AG04450 (cell line): Measurements from ENCODE around the gene MUC5AC. TPM values are rescaled to one million over a fixed set of nuclear protein-coding genes. Genes with fewer than 3 reads are reported as not detected.
A peak's percentile ranks its signal among the peaks of the same experiment; 100 is the strongest.
"Not testable (repeated sequence)": the region's sequence is repeated elsewhere in the genome, so short reads cannot be mapped to it uniquely, and the experiment has no call there.

ENCODE experiments used
- CTCF ChIA-PET: fragments of 300-600, 350-600 bp; formaldehyde crosslinking; extraction: SDS; loops from one replicate; lab custom pipeline; 2022; ENCODE audit warnings: antibody characterized with exemption, inconsistent platforms; lab: Charles Lee
- POLR2A ChIA-PET: fragments of 350-600 bp; formaldehyde crosslinking; extraction: SDS; loops from one replicate; lab custom pipeline; 2021; ENCODE audit warnings: antibody characterized with exemption, inconsistent platforms; lab: Yijun Ruan, JAX
- DNase-seq: peaks from one replicate; pipeline ENCODE4 v3.0.0-alpha.2; 2011; ENCODE audit warnings: low read depth, low spot score
- H3K27ac ChIP-seq: one replicate; pipeline ENCODE4 v1.5.1; 2012; ENCODE audit warnings: low read depth, low read length, control low read depth
- H3K27me3 ChIP-seq: one replicate; pipeline ENCODE4 v1.6.0; 2012; ENCODE audit warnings: low read length; ENCODE audit not compliant: control insufficient read depth, insufficient read depth
- H3K4me3 ChIP-seq: 2 replicates; pipeline ENCODE4 v1.5.1; 2011; ENCODE audit warnings: mild to moderate bottlenecking, low read depth, low read length, control low read depth
- H3K9me3 ChIP-seq: 2 replicates; pipeline ENCODE4 v1.5.1; 2012; ENCODE audit warnings: low read length; ENCODE audit not compliant: control insufficient read depth, insufficient read depth
- CTCF ChIP-seq: IDR thresholded peaks from 2 replicates; pipeline ENCODE4 v1.5.1; 2011; ENCODE audit warnings: low read depth, low read length, control low read depth, inconsistent platforms
- polyA plus RNA-seq: library from polyadenylated mRNA; depleted of rRNA; stranded (reverse); fragments of >200 nt; gene quantifications from 2 replicates; pipeline ENCODE4 v1.2.3, GENCODE V29; 2011

MUC5AC gene
- polyA plus RNA-seq, 1 experiment: 0.01 TPM

DNA sequence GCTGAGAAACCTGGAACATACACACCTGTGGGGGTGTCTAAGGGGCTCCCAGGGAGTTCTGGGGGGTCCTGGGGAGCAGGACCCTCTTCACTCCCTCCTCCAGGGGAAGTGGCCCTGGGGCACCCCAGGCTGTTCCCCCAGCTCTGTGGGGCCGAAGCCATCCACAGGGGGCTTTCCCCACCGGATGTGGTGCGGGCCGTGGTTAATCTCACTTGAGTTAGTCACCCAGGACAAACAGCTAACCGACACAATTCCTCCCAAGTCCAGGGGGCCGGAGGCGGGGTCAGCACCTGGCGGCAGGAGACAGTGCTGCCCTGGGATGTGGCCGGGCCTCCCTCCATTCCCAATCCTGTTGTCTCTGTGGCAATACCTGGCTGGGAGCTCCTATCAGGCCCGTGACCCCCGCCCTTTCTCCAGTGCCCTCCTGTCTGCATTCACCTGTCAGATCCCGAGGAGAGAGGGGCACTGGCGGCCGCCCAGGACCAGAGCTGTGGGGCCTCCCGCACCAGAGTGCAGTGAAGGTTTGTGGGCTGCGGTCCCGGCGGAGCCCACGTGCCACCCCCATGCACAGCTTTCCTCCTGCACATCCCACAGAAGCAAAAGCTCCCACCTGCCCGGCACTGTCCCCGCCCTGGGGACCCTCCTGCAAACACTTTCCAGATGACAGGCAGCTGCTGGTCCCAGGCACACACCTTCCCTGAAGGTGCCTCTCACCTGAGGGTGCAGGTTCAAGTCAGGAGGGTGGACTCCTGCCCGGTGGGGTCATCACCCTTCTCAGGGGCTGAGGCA, 5.2 kb upstream of the MUC5AC start:
- CTCF ChIA-PET: interaction anchor here (1.1 kb wide), 1 partner anchor 38 kb away, joined by 4 read pairs; no protein-coding TSS in a partner anchor
- 0 out of 2 replicates have a peak, but pooled peaks have one; percentile 2 for TF ChIP-seq CTCF
- POLR2A ChIA-PET: no interaction called here
- H3K27ac ChIP-seq: peak overlapping the region; percentile 39
- DNase-seq: peak; percentile 13
- peaks cover 2% of the 10 kb centered on the region for H3K27me3 ChIP-seq
- no peaks in the 10 kb centered on the region; the same call in 1 of the 2 replicates for H3K9me3 ChIP-seq
- H3K4me3 ChIP-seq: no peak overlapping the region

DNA sequence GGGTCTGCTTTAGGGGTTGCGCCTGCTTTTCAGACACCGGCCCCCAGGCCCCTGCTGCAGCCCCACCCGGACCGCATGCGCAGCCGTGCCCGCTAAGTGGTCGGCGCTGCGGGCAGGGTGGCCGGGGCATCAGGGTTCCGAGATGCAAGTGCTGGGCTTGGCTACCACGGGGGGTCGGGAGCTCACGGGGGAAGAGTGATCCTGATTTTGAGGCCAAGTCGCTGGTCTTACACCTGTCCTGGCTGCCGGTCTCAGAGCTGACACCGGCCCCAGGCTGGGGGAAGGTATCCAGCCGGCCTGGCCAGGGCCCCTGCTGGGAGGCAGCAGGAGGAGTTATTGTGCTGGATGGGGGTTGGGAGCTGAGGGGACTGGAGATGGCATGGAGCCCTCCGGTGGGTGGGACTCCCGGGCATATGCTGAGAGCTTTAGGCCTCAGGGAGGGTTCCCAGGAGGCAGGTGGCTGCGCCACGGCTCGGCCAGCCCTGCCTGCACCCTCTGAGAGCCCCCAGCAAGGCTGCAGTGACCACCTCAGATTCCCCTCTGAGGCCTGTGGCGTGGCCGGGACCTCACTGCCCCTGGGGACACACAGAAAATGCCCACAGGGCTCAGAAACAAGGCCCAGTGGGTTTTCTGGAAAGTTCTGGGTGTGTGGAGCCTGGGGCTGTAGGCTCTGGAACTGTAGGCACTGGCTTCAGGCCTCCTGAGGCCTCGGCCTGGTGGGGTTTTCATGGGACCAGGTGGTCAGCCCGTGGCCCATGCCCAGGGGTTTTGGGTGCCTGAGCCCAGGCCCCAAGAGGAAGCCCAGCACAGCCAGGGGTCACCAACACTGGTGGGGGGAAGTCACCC, 4.4 kb upstream of the MUC5AC start:
- DNase-seq: no peak
- Histone ChIP-seq H3K9me3 (no peaks in the 10 kb centered on the region; the same call in 1 of the 2 replicates), H3K27ac (peak overlapping the region; percentile 85), H3K27me3 (peaks cover 2% of the 10 kb centered on the region), H3K4me3 (no peak overlapping the region)
- ChIA-PET CTCF (no interaction called here), POLR2A (no interaction called here)
- TF ChIP-seq CTCF: no peak

DNA sequence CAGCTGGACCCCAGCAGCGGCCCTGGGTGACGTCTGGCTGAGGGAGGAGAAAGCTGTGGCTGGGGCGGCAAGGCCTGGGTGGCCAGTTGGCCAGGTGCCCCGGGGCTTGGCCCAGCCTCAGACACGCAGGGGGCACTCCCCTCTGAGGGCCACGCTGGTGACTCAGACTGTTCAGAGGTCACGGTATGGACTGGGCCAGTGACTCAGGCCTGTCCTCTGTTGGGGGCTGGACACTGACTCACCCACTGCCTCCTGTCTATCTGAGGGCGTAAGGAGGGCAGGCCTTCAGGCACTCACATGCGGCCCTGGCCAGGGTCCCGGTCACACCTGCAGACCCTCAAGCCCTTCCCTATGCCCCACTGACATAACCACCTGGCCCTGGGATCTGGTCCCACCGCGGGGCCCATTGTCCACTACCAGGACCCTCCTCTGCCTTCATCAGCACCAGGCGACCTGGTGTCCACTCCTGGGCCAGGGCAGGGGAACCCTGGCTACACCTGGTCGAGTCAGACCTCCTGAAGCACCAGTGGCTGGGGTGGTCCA, 3.7 kb upstream of the MUC5AC start:
- POLR2A ChIA-PET: no interaction called here
- Histone ChIP-seq H3K27me3 (peaks cover 2% of the 10 kb centered on the region), H3K9me3 (no peaks in the 10 kb centered on the region; the same call in 1 of the 2 replicates), H3K27ac (peak overlapping the region; percentile 85), H3K4me3 (no peak overlapping the region)
- no peak for TF ChIP-seq CTCF
- CTCF ChIA-PET: no interaction called here
- DNase-seq: peak; percentile 81

DNA sequence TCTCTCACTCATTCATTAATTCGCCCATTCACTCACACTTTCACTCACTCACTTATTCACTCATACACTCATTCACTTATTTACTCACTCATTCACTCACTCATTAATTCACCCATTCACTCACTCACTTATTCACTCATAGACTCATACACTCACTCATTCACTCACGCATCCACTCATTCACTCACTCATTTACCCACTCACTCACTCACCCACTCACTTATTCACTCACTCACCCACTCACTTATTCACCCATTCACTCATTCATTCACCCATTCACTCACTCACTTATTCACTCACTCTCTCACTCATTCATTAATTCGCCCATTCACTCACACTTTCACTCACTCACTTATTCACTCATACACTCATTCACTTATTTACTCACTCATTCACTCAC, 3.1 kb upstream of the MUC5AC start:
- H3K9me3 ChIP-seq, CTCF ChIA-PET, DNase-seq, H3K27me3 ChIP-seq, H3K4me3 ChIP-seq, H3K27ac ChIP-seq, POLR2A ChIA-PET: not testable (repeated sequence)

- H3K9me3 ChIP-seq: no peaks in the 10 kb centered on the region; the same call in 1 of the 2 replicates
- H3K4me3 ChIP-seq: no peak overlapping the region
- POLR2A ChIA-PET: no interaction called here
- CTCF ChIA-PET: no interaction called here
- TF ChIP-seq CTCF: no peak
- no peak for DNase-seq
- no peak overlapping the region for H3K27ac ChIP-seq
- H3K27me3 ChIP-seq: peaks cover 2% of the 10 kb centered on the region
Measured at GRCh38 chr11:1155274-1155693, 2.5 kb upstream of the MUC5AC start.
